Measurements from ENCODE around the gene TBC1D7. TPM values are rescaled to one million over a fixed set of nuclear protein-coding genes. Genes with fewer than 3 reads are reported as not detected.

Gene TBC1D7
- total RNA-seq, 1 experiment from 2014 or later, result 45.5 TPM

GRCh38 chr6:13280254-13280653 lies 48.1 kb downstream of the TBC1D7 start:
- in situ Hi-C loops (cut with HindIII; ENCODE audit: low sequenced_read_pairs), result no loop called here
- no peak for DNase-seq (ENCODE audit: low spot score)

DNA sequence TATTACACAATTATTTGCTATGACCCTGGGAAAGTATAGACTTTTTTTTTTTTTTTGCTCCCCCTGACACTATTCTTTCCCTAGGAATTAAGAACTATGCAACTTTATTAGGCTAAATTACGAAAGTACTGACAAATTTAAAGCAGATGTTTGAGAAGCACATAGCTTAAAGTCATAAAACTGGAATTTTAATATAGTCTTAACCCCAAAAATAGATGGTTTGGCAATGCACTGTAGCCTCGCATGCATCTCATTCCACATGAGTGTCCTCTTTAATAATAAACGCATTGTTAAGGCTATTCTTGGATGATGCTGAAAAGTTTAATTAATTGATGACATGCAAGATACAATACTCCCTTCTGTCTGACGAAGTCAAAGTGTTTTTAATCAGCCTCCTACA lies 49.3 kb downstream of the TBC1D7 start:
- in situ Hi-C loops (cut with HindIII; ENCODE audit: low sequenced_read_pairs), result loop anchor here (10.0 kb wide), 1 partner anchor 214 kb away; no protein-coding TSS in a partner anchor
- no peak for DNase-seq (ENCODE audit: low spot score)

DNA sequence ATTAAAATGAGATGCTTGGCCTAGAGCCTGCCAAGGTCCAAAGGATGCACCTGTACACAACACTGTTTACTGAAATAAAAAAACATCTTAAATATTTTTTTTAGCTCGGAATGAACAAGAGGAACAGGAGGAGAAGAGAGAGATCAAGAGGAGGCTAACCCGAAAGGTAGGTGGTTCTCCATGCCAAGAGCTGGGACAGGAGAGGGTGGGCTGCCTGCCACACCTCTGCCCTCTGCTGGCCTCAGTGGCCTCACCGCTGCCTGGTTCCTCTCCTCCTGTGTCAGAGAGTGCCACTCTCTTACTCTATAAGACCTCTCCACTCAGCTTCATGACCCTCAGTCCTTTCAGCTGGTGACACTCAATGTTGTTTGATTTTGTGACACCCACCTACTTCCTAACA lies 50.2 kb downstream of the TBC1D7 start:
- in situ Hi-C loops (cut with HindIII; ENCODE audit: low sequenced_read_pairs), result loop anchor here (10.0 kb wide), 1 partner anchor 213 kb away; no protein-coding TSS in a partner anchor
- no peak for DNase-seq (ENCODE audit: low spot score)

GRCh38 chr6:13277231-13277630 lies 51.1 kb downstream of the TBC1D7 start:
- in situ Hi-C loops (cut with HindIII; ENCODE audit: low sequenced_read_pairs), result loop anchor here (10.0 kb wide), 1 partner anchor 212 kb away; no protein-coding TSS in a partner anchor
- DNase-seq (ENCODE audit: low spot score), result no peak

GRCh38 chr6:13275435-13275989 lies 52.8 kb downstream of the TBC1D7 start:
- in situ Hi-C loops (cut with HindIII; ENCODE audit: low sequenced_read_pairs), result loop anchor here (10.0 kb wide), 1 partner anchor 211 kb away; no protein-coding TSS in a partner anchor
- no peak for DNase-seq (ENCODE audit: low spot score)

GRCh38 chr6:13274707-13275434 lies 53.5 kb downstream of the TBC1D7 start:
- no peak for DNase-seq (ENCODE audit: low spot score)
- in situ Hi-C loops (cut with HindIII; ENCODE audit: low sequenced_read_pairs), result loop anchor here (10.0 kb wide), 1 partner anchor 210 kb away; no protein-coding TSS in a partner anchor

GRCh38 chr6:13273931-13274706 lies 54.2 kb downstream of the TBC1D7 start:
- in situ Hi-C loops (cut with HindIII; ENCODE audit: low sequenced_read_pairs), result loop anchor here (10.0 kb wide), 1 partner anchor 209 kb away; no protein-coding TSS in a partner anchor

DNA sequence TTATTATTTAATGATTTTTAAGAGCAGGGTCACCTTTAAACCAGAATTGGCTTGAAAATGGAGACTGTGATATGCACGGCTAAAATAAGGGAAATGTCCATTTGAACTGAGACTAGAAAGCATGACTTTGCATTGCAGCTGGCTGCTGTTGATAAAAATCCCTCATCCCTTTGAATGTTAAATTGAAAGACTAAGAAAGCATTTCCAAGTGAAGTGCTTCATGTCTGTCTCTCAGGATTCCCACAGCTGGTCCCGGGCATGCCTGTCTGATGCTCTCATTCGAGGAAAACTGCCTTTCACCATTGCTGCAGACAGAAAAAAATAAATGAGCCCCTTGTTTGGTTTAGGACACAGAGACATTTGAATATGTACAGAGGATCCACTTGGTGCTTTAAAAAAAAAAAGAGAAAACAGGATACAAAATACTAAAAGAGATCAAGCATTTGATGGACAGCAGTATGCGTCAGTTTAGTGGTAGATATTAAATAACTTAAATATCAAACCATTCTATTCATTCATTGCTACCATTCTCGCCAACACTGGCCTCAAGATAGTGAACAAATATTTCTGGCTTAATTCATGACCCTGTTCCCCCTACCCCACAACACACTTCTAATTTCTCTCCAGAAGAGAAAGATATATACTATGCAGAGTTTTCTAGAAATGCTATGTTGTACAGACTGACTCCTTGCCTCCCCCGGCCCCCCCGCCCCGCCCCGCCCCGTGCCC lies 55.0 kb downstream of the TBC1D7 start:
- in situ Hi-C loops (cut with HindIII; ENCODE audit: low sequenced_read_pairs), result loop anchor here (10.0 kb wide), 1 partner anchor 209 kb away; no protein-coding TSS in a partner anchor
- DNase-seq (ENCODE audit: low spot score), result no peak

More at GRCh38 chr6:13273931-13274706, 54.2 kb downstream of the TBC1D7 start:
- no peak for DNase-seq (ENCODE audit: low spot score)

DNA sequence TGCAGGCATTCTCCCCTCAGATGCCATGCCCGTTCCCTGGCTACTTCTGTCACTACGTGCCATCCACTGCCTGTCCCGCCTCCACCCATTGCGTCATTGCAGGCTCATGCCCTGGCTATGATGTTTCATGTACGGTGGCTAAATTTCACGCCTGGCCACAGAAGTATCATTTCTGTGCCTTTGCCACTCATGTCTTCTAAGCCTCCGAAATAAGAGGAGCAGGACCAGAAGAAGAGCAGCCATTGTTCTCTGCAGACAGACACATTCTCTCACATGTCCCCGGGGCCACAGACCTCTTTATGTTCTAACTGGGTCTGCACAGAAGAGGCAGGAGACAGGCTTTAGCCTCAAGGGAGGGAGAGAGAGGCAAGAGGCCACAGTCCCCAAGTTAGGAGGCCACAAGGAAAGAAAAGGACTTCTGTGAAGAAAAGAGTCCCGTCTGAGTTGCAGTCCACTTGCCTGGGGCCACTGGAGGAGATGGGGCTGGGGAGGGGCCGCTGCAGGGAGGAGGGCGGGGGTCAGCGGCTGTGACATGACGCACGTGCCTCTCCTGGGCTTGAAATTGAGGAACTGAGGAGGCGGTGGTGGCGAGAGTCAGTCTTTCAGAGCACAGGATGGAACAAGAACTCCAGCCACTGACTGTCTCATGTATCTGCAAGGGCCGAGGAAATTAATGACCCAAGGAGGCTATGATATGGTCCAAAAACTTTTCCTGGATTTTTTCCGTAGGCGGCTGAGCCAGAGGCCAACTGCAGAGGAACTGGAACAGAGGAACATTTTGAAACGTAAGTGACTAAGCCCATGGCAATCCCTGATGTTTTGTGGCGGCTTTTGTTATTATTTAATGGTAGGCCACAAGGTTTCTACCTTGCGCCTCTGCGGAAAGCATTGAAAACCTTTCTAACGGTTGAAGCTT lies 55.9 kb downstream of the TBC1D7 start:
- DNase-seq (ENCODE audit: low spot score), result no peak
- in situ Hi-C loops (cut with HindIII; ENCODE audit: low sequenced_read_pairs), result loop anchor here (10.0 kb wide), 1 partner anchor 208 kb away; no protein-coding TSS in a partner anchor

DNA sequence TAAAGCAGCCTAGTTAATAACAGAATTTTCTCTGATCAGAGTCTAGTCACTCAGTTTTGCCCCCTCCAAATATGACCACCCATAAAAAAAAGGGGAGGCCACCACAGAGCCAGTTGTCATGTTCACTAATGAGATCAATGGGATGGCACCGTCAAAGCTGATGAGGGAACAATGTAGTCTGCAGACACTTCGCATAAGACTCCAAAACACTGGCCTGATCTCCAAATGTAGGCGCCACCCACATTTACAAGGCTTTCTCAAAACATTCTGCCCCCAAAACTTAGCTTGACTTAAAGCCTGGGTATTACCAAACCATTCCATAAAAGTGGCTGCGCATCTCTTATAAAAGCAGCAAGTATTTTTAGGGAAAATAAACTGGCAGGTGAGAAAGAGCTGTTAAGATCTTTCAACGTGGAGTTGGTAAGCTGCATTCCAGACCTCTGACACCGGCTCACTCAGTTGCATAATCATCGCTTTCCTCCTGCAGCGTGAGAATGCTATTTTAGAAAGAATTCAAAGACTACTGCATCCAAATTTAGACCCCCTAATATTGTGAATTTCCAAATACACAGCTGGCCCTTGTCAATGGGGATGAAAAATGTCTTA lies 59.3 kb downstream of the TBC1D7 start:
- in situ Hi-C loops (cut with HindIII; ENCODE audit: low sequenced_read_pairs), result no loop called here
- DNase-seq (ENCODE audit: low spot score), result no peak

GRCh38 chr6:13267142-13267651 lies 61.1 kb downstream of the TBC1D7 start:
- in situ Hi-C loops (cut with HindIII; ENCODE audit: low sequenced_read_pairs), result no loop called here
- no peak for DNase-seq (ENCODE audit: low spot score)

DNA sequence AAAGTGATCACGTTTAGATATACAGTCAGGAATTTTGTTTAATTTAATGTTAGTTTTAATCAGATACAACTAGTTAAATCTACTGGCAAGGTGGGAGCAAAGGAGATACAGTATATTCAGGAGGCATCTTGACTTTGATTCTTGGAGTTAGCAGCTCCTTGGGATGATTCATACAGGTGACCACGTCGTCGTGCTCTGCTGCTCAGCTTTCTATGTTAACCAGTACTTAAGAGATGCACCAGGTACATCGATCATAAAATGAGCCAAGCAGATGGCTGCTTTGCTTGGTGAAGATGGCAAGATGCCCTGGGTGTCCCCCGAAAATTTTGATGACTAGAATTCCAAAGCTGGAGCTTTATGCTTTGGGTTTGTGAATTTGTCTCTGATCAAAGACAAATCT lies 64.7 kb downstream of the TBC1D7 start:
- DNase-seq (ENCODE audit: low spot score), result no peak
- in situ Hi-C loops (cut with HindIII; ENCODE audit: low sequenced_read_pairs), result no loop called here

DNA sequence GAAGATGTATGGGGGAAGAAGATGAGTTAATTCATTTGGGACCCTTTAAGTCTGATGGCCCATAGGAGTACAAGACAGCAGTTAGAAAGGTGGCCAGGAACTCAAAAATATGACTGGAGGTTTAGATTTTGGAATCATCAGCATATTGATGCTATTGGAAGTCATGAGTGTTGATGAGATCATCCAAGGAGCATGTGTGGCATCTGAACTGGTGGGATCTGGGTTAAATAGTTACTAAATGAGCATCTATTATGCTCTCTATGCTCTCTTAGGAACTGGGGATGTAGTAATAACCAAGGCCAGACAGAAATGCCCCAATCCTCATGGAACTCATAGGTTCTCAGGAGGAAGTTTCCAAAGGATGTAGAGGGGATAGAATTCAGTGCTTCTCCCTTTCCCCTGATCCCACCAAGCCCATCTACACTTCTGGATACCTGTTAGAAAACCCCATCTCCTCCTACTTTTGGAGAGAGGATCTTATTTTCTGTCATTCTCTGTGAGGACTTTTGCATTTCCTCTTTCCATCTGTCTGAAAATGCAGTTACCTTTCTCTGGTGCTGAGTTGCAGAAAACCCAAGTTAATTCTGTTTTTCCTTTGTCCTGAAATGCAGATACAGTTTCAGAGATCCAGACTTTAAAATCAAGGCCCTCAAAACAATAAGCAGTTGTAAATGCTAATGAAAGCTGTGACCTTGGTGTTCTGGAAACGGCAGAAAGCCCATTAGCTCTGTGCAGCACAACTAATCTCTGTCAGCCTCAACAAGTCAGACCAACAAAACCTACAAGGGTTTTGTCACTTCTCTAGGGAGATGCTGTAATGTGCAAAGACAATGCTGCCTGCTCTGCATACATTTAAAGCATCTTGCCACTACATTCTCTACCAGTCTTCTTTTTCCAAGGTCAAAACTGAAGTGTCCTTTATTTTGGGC lies 65.8 kb downstream of the TBC1D7 start:
- in situ Hi-C loops (cut with HindIII; ENCODE audit: low sequenced_read_pairs), result no loop called here
- DNase-seq (ENCODE audit: low spot score), result no peak

GRCh38 chr6:13261464-13261994 lies 66.8 kb downstream of the TBC1D7 start:
- no peak for DNase-seq (ENCODE audit: low spot score)
- in situ Hi-C loops (cut with HindIII; ENCODE audit: low sequenced_read_pairs), result no loop called here

GRCh38 chr6:13260831-13261230 lies 67.5 kb downstream of the TBC1D7 start:
- DNase-seq (ENCODE audit: low spot score), result no peak
- in situ Hi-C loops (cut with HindIII; ENCODE audit: low sequenced_read_pairs), result no loop called here

DNA sequence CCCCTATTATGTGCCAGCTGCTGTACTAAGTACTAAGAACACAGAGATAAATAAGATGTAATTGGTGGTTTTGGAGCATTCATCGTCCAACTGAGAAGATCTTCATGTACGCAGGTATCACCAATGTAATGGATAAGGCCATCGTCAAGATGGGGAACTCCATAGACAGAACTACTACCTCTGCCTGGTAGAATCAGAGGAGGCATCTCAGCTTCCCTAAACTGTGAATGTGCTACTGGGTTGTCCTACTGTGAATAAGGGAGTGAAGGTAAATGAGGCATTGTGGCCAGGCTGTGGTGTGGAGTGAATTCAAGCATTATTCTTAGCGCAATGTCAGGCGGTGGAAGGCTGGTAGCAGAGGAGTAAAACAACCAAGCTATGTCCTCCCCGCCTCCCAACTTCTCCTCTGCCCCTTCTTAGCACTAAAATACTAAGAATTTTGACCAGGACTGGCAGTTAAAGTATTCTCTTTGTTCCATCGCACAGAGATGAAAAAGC lies 68.2 kb downstream of the TBC1D7 start:
- DNase-seq (ENCODE audit: low spot score), result no peak
- in situ Hi-C loops (cut with HindIII; ENCODE audit: low sequenced_read_pairs), result no loop called here
